HepG2 (cell line): ENCODE measurements around the gene DMXL1. TPM values are rescaled to one million over a fixed set of nuclear protein-coding genes. Genes with fewer than 3 reads are reported as not detected.

Experiments used
- ATAC-seq: fragments of 200-7000 bp; cut with Tn5 transposase; 3 replicates; pipeline ENCODE4 v1.9.1; 2020; ENCODE audit warnings: mild to moderate bottlenecking, moderate library complexity
- BruUV-seq: library from RNA; stranded (reverse); fragments of 400-500 nt; replicated peaks from 2 replicates; lab custom pipeline; 2021; lab: Mats Ljungman, UMichigan
- CTCF ChIA-PET: fragments of 300-600 bp; formaldehyde crosslinking; extraction: SDS; loops from one replicate; lab custom pipeline; 2021; ENCODE audit warnings: low total read pairs, inconsistent platforms, low intra/inter-chr PET ratio; lab: Yijun Ruan, JAX
- POLR2A ChIA-PET: fragments of 350-600 bp; sonication (Branson Sonifier 250); formaldehyde crosslinking; loops from one replicate; lab custom pipeline; 2020; ENCODE audit warnings: antibody characterized with exemption, inconsistent platforms; lab: Yijun Ruan, JAX
- DNase-seq: peaks from one replicate; pipeline ENCODE4 v3.0.0-alpha.2; 2015; ENCODE audit warnings: low spot score
- FAIRE-seq: peaks from 3 replicates; lab custom pipeline; 2011; peaks lifted over from hg19 to GRCh38; lab: Jason Lieb, UNC
- H2AFZ ChIP-seq: one replicate; pipeline ENCODE4 v1.6.1; 2011; ENCODE audit warnings: low read length, inconsistent platforms
- H3K27ac ChIP-seq: fragments of 300-600 bp; 3 replicates; pipeline ENCODE4 v1.8.0; 2011; ENCODE audit warnings: mixed run types, mild to moderate bottlenecking, mixed read lengths, low read length, inconsistent platforms; ENCODE audit not compliant: insufficient read depth; ENCODE audit errors: extremely low read length
- H3K27me3 ChIP-seq, 2 experiments: fragments of 200-600 bp in 1 of 2; 2 replicates in 1 of 2; 3 replicates in 1 of 2; pipeline versions ENCODE4 v1.6.0 to v1.8.0; 2011; ENCODE audit warnings: low read length in 2 of 2, mild to moderate bottlenecking in 2 of 2, moderate library complexity in 2 of 2, inconsistent platforms in 1 of 2; ENCODE audit not compliant: insufficient read depth in 2 of 2, control insufficient read depth in 1 of 2
- H3K36me3 ChIP-seq, 2 experiments: fragments of 200-600 bp in 1 of 2; replicated peaks in 1 of 2; 2 replicates in 1 of 2; 3 replicates in 1 of 2; pipeline versions ENCODE4 v1.5.1 to v1.8.0; 2011; ENCODE audit warnings: low read length in 2 of 2, inconsistent platforms in 1 of 2; ENCODE audit not compliant: insufficient read depth in 2 of 2, control insufficient read depth in 1 of 2
- H3K4me1 ChIP-seq: 2 replicates; pipeline ENCODE4 v1.5.1; 2012; ENCODE audit warnings: low read length, inconsistent platforms; ENCODE audit not compliant: insufficient read depth
- H3K4me2 ChIP-seq: 2 replicates; pipeline ENCODE4 v1.6.0; 2011; ENCODE audit warnings: low read depth, low read length, inconsistent platforms
- H3K4me3 ChIP-seq, 3 experiments: fragments of 200-600 bp in 1 of 3; sonication (generic), shearing (Covaris generic) in 1 of 3; replicated peaks in 1 of 3; 2 replicates each; pipeline ENCODE4 v1.5.1; 2011 to 2016; ENCODE audit warnings: low read length in 3 of 3, inconsistent platforms in 2 of 3, low read depth in 2 of 3, mild to moderate bottlenecking in 2 of 3, control low read depth in 1 of 3, mixed read lengths in 1 of 3; ENCODE audit not compliant: insufficient read depth in 1 of 3
- H3K79me2 ChIP-seq: one replicate; pipeline ENCODE4 v1.6.1; 2011; ENCODE audit warnings: low read length, inconsistent platforms; ENCODE audit not compliant: insufficient read depth
- H3K9ac ChIP-seq: 2 replicates; pipeline ENCODE4 v1.6.0; 2011; ENCODE audit warnings: mild to moderate bottlenecking, low read depth, low read length, inconsistent platforms; ENCODE audit not compliant: insufficient read depth
- H3K9me3 ChIP-seq: 2 replicates; pipeline ENCODE4 v1.5.1; 2012; ENCODE audit warnings: mild to moderate bottlenecking, low read length
- H4K20me1 ChIP-seq: 2 replicates; pipeline ENCODE4 v1.6.0; 2011; ENCODE audit warnings: inconsistent platforms, mild to moderate bottlenecking, low read length, moderate library complexity; ENCODE audit not compliant: insufficient read depth
- KIAA2018 ChIP-seq: sonication (generic); formaldehyde crosslinking; IDR thresholded peaks from 2 replicates; pipeline ENCODE4 v1.5.0; 2020; ENCODE audit warnings: mild to moderate bottlenecking, missing genetic modification reagents, borderline replicate concordance
- ZNF841 ChIP-seq: sonication (generic); formaldehyde crosslinking; IDR thresholded peaks from 2 replicates; pipeline ENCODE4 v1.8.1; 2023; ENCODE audit warnings: missing genetic modification reagents, borderline replicate concordance
- ZSCAN9 ChIP-seq: IDR thresholded peaks from 2 replicates; pipeline ENCODE4 v1.6.1; 2016; ENCODE audit warnings: borderline replicate concordance
- WGBS: methylation state at CpG from one replicate; pipeline ENCODE4 v1.1.6; 2017; ENCODE audit warnings: low lambda C conversion rate; 5-methylcytosine and 5-hydroxymethylcytosine counted together
- in situ Hi-C: cut with HindIII; loops from 2 replicates; pipeline ENCODE4 v1.10.0; 2017; ENCODE audit warnings: low pct_unique_long_range_greater_than_20kb; ENCODE audit not compliant: extremely low pct_ligation_motif_present
- intact Hi-C: fragments of 100-400 bp; cut with micrococcal nuclease; formaldehyde crosslinking; loops from one replicate; pipeline ENCODE4 v1.10.0; 2022; ENCODE audit not compliant: unreplicated experiment
- polyA plus RNA-seq, 8 experiments: library from polyadenylated mRNA; depleted of rRNA in 3 of 8; stranded (reverse) in 7 of 8; unstranded in 1 of 8; fragments of >200 nt; fragmentation: Illumina TruSeq in 4 of 8; extraction: Trizol in 4 of 8; gene quantifications; 2 replicates each; pipeline versions ENCODE4 v1.2.1 to v1.2.3, GENCODE V29; 2011 to 2016; ENCODE audit warnings: low read depth in 4 of 8, missing spikeins in 1 of 8, mixed read lengths in 1 of 8; ENCODE audit not compliant: insufficient read depth in 1 of 8
- total RNA-seq, 5 experiments: library from RNA; depleted of rRNA; stranded (reverse); fragments of >200 nt; fragmentation: Illumina TruSeq; extraction: Trizol; gene quantifications; 2 replicates each; pipeline ENCODE4 v1.2.3, GENCODE V29; 2016; ENCODE audit warnings: low read depth in 1 of 5
- TF ChIP-seq, protein P1 (sequence below): sonication (generic); formaldehyde crosslinking; IDR thresholded peaks from 2 replicates; pipeline ENCODE4 v1.4.0; 2020; ENCODE audit warnings: missing genetic modification reagents
- TF ChIP-seq, protein P2 (sequence below): sonication (generic); formaldehyde crosslinking; IDR thresholded peaks from 2 replicates; pipeline ENCODE4 v1.5.0; 2020; ENCODE audit warnings: mild to moderate bottlenecking, missing genetic modification reagents, borderline replicate concordance
- TF ChIP-seq, protein P3 (sequence below): sonication (generic); formaldehyde crosslinking; IDR thresholded peaks from 2 replicates; pipeline ENCODE4 v1.8.0; 2022; ENCODE audit warnings: mild to moderate bottlenecking, missing genetic modification reagents, borderline replicate concordance

Gene DMXL1
- total and polyA plus RNA-seq, 2 of the 13 experiments (the other 11 are each of a cell fraction or from before 2014, with no cell fraction given) = 6.9 to 18.6 TPM

GRCh38 chr5:119136666-119137318 is 65.9 kb downstream of the DMXL1 start:
- Histone ChIP-seq H3K9me3 (peaks cover 18% of the 10 kb centered on the region), H3K4me2 (no peak overlapping the region), H4K20me1 (no peaks in the 10 kb centered on the region), H2AFZ (no peak overlapping the region), H3K9ac (no peak overlapping the region), H3K36me3 (no peaks in the 10 kb centered on the region; a peak in 2 of 5 replicates), H3K4me1 (no peaks in the 10 kb centered on the region), H3K79me2 (no peaks in the 10 kb centered on the region), H3K4me3 (no peak overlapping the region), H3K27me3 (no peaks in the 10 kb centered on the region; a peak in 1 of 5 replicates), H3K27ac (no peak overlapping the region)
- ChIA-PET POLR2A (no interaction called here), CTCF (no interaction called here)
- no TSS peak for BruUV-seq
- DNase-seq = no peak
- no peak for ATAC-seq
- in situ Hi-C loops (no loop called here), intact Hi-C loops (no loop called here)
- TF ChIP-seq, protein P1, sequence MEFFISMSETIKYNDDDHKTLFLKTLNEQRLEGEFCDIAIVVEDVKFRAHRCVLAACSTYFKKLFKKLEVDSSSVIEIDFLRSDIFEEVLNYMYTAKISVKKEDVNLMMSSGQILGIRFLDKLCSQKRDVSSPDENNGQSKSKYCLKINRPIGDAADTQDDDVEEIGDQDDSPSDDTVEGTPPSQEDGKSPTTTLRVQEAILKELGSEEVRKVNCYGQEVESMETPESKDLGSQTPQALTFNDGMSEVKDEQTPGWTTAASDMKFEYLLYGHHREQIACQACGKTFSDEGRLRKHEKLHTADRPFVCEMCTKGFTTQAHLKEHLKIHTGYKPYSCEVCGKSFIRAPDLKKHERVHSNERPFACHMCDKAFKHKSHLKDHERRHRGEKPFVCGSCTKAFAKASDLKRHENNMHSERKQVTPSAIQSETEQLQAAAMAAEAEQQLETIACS = no peak
- no peak for TF ChIP-seq ZSCAN9
- TF ChIP-seq, protein P2, sequence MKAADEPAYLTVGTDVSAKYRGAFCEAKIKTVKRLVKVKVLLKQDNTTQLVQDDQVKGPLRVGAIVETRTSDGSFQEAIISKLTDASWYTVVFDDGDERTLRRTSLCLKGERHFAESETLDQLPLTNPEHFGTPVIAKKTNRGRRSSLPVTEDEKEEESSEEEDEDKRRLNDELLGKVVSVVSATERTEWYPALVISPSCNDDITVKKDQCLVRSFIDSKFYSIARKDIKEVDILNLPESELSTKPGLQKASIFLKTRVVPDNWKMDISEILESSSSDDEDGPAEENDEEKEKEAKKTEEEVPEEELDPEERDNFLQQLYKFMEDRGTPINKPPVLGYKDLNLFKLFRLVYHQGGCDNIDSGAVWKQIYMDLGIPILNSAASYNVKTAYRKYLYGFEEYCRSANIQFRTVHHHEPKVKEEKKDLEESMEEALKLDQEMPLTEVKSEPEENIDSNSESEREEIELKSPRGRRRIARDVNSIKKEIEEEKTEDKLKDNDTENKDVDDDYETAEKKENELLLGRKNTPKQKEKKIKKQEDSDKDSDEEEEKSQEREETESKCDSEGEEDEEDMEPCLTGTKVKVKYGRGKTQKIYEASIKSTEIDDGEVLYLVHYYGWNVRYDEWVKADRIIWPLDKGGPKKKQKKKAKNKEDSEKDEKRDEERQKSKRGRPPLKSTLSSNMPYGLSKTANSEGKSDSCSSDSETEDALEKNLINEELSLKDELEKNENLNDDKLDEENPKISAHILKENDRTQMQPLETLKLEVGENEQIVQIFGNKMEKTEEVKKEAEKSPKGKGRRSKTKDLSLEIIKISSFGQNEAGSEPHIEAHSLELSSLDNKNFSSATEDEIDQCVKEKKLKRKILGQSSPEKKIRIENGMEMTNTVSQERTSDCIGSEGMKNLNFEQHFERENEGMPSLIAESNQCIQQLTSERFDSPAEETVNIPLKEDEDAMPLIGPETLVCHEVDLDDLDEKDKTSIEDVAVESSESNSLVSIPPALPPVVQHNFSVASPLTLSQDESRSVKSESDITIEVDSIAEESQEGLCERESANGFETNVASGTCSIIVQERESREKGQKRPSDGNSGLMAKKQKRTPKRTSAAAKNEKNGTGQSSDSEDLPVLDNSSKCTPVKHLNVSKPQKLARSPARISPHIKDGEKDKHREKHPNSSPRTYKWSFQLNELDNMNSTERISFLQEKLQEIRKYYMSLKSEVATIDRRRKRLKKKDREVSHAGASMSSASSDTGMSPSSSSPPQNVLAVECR = no peak
- no peak for TF ChIP-seq ZNF841 (CRISPR knock-in tag)
- TF ChIP-seq, protein P3, sequence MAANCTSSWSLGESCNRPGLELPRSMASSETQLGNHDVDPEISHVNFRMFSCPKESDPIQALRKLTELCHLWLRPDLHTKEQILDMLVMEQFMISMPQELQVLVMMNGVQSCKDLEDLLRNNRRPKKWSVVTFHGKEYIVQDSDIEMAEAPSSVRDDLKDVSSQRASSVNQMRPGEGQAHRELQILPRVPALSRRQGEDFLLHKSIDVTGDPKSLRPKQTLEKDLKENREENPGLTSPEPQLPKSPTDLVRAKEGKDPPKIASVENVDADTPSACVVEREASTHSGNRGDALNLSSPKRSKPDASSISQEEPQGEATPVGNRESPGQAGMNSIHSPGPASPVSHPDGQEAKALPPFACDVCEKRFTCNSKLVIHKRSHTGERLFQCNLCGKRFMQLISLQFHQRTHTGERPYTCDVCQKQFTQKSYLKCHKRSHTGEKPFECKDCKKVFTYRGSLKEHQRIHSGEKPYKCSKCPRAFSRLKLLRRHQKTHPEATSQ = no peak
- TF ChIP-seq KIAA2018 (CRISPR knock-in tag) = no peak
- 97% methylated on average over 6 of the region's 7 CpGs for WGBS
- FAIRE-seq = no peak
